SK-N-SH (cell line): ENCODE data around the gene AGBL1. TPM values are rescaled to one million over a fixed set of nuclear protein-coding genes. Genes with fewer than 3 reads are reported as not detected.

Source experiments
- CTCF ChIA-PET: fragments of 300-600, 350-600 bp; formaldehyde crosslinking; extraction: SDS; loops from one replicate; lab custom pipeline; 2021; lab: Yijun Ruan, JAX
- POLR2A ChIA-PET: fragments of 350-600 bp; sonication (Branson Sonifier 250); formaldehyde crosslinking; extraction: SDS; loops from one replicate; lab custom pipeline; 2020; ENCODE audit warnings: antibody characterized with exemption, inconsistent platforms; lab: Yijun Ruan, JAX
- DNase-seq: peaks from one replicate; pipeline ENCODE4 v3.0.0; 2012
- H2AFZ ChIP-seq: fragments of 200-600 bp; sonication (generic); 2 replicates; pipeline ENCODE4 v1.8.1; 2016; ENCODE audit warnings: antibody characterized with exemption, mild to moderate bottlenecking, low read depth
- H3F3A ChIP-seq: fragments of 200-600 bp; sonication (generic); replicated peaks from 2 replicates; pipeline ENCODE3; 2016; ENCODE audit warnings: antibody characterized with exemption, mild to moderate bottlenecking; ENCODE audit not compliant: insufficient read depth
- H3K27ac ChIP-seq, 2 experiments: fragments of 200-500 bp in 1 of 2; fragments of 200-600 bp in 1 of 2; sonication (Bioruptor generic) in 1 of 2; sonication (generic), shearing (Covaris generic) in 1 of 2; 2 replicates each; pipeline versions ENCODE4 v1.5.1 to v1.6.1; 2014 to 2016; ENCODE audit warnings: low read depth in 2 of 2, inconsistent platforms in 1 of 2, low read length in 1 of 2, mild to moderate bottlenecking in 1 of 2, mixed read lengths in 1 of 2
- H3K27me3 ChIP-seq: fragments of 200-600 bp; sonication (generic), shearing (Covaris generic); 2 replicates; pipeline ENCODE4 v1.6.1; 2016; ENCODE audit warnings: mixed run types; ENCODE audit not compliant: insufficient read depth
- H3K36me3 ChIP-seq, 2 experiments: fragments of 200-500 bp in 1 of 2; fragments of 200-600 bp in 1 of 2; sonication (Bioruptor generic) in 1 of 2; sonication (generic) in 1 of 2; replicated peaks in 1 of 2; 2 replicates each; pipeline versions ENCODE3 to v1.5.1; 2014 to 2016; ENCODE audit warnings: low read length in 1 of 2, mild to moderate bottlenecking in 1 of 2; ENCODE audit not compliant: insufficient read depth in 2 of 2, control insufficient read depth in 1 of 2
- H3K4me1 ChIP-seq, 2 experiments: fragments of 200-500 bp in 1 of 2; fragments of 200-600 bp in 1 of 2; sonication (Bioruptor generic) in 1 of 2; sonication (generic), shearing (Covaris generic) in 1 of 2; 2 replicates each; pipeline versions ENCODE4 v1.5.1 to v1.6.1; 2014 to 2016; ENCODE audit warnings: low read depth in 1 of 2, low read length in 1 of 2, mixed run types in 1 of 2; ENCODE audit not compliant: insufficient read depth in 2 of 2, control insufficient read depth in 1 of 2
- H3K4me2 ChIP-seq: fragments of 200-600 bp; sonication (generic), shearing (Covaris generic); 2 replicates; pipeline ENCODE4 v1.6.1; 2017; ENCODE audit warnings: mixed run types
- H3K4me3 ChIP-seq, 2 experiments: fragments of 200-500 bp in 1 of 2; fragments of 200-600 bp in 1 of 2; sonication (Bioruptor generic) in 1 of 2; sonication (generic), shearing (Covaris generic) in 1 of 2; 2 replicates each; pipeline versions ENCODE4 v1.5.1 to v1.8.1; 2014 to 2016; ENCODE audit warnings: low read depth in 2 of 2, inconsistent platforms in 1 of 2, low read length in 1 of 2, mild to moderate bottlenecking in 1 of 2, mixed read lengths in 1 of 2, moderate library complexity in 1 of 2
- H3K79me2 ChIP-seq: fragments of 200-600 bp; sonication (generic); 2 replicates; pipeline ENCODE4 v1.8.1; 2017; ENCODE audit warnings: mild to moderate bottlenecking; ENCODE audit not compliant: insufficient read depth
- H3K9ac ChIP-seq: fragments of 200-600 bp; sonication (generic); 2 replicates; pipeline ENCODE4 v1.6.1; 2017; ENCODE audit warnings: mixed run types
- H3K9me2 ChIP-seq: fragments of 200-600 bp; sonication (generic); 2 replicates; pipeline ENCODE4 v1.6.1; 2017; ENCODE audit warnings: mixed run types
- H3K9me3 ChIP-seq: fragments of 200-600 bp; sonication (generic); 2 replicates; pipeline ENCODE4 v1.6.1; 2017; ENCODE audit warnings: mixed run types, mild to moderate bottlenecking, moderate library complexity
- H4K20me1 ChIP-seq: fragments of 200-600 bp; sonication (generic); 2 replicates; pipeline ENCODE4 v1.6.1; 2017; ENCODE audit warnings: mild to moderate bottlenecking, mixed run types; ENCODE audit not compliant: insufficient read depth
- CHD2 ChIP-seq: fragments of 150-350 bp; IDR thresholded peaks from 2 replicates; pipeline ENCODE4 v1.6.1; 2018; ENCODE audit warnings: low read length; ENCODE audit not compliant: partially characterized antibody
- CTCF ChIP-seq: fragments of 200-600 bp; sonication (generic); IDR thresholded peaks from 2 replicates; pipeline ENCODE4 v1.6.1; 2017; ENCODE audit warnings: antibody characterized with exemption, mild to moderate bottlenecking, moderate library complexity
- ELF1 ChIP-seq: IDR thresholded peaks from 2 replicates; pipeline ENCODE4 v1.4.0; 2012
- EP300 ChIP-seq, 2 experiments: IDR thresholded peaks; 2 replicates each; pipeline versions ENCODE4 v1.4.0 to v1.6.1; 2012; ENCODE audit warnings: borderline replicate concordance in 1 of 2, low read depth in 1 of 2, low read length in 1 of 2
- FOXJ3 ChIP-seq: sonication (generic); formaldehyde crosslinking; IDR thresholded peaks from 2 replicates; pipeline ENCODE4 v1.5.1; 2020; ENCODE audit warnings: mild to moderate bottlenecking, missing genetic modification reagents
- GATA2 ChIP-seq: sonication (generic); formaldehyde crosslinking; IDR thresholded peaks from 2 replicates; pipeline ENCODE4 v1.5.0; 2020; ENCODE audit warnings: mild to moderate bottlenecking, missing genetic modification reagents
- JUND ChIP-seq: IDR thresholded peaks from 2 replicates; pipeline ENCODE4 v1.4.0; 2012
- MAX ChIP-seq: IDR thresholded peaks from 2 replicates; pipeline ENCODE4 v1.4.0; 2012; ENCODE audit warnings: low read depth
- NFIC ChIP-seq: IDR thresholded peaks from 2 replicates; pipeline ENCODE4 v1.4.0; 2012; ENCODE audit warnings: borderline replicate concordance
- RAD21 ChIP-seq: IDR thresholded peaks from 2 replicates; pipeline ENCODE4 v1.6.1; 2012; ENCODE audit warnings: mild to moderate bottlenecking, low read length
- REST ChIP-seq: IDR thresholded peaks from 2 replicates; pipeline ENCODE4 v1.6.1; 2012; ENCODE audit warnings: mild to moderate bottlenecking, low read depth, low read length, moderate library complexity
- RXRA ChIP-seq: IDR thresholded peaks from 2 replicates; pipeline ENCODE4 v1.4.0; 2012; ENCODE audit warnings: low read depth, mild to moderate bottlenecking, borderline replicate concordance
- TEAD4 ChIP-seq: IDR thresholded peaks from 2 replicates; pipeline ENCODE4 v1.4.0; 2012; ENCODE audit warnings: mild to moderate bottlenecking, borderline replicate concordance; ENCODE audit not compliant: insufficient read depth
- WGBS: methylation state at CpG from one replicate; pipeline ENCODE4 v1.1.6; 2017; ENCODE audit warnings: low lambda C conversion rate; 5-methylcytosine and 5-hydroxymethylcytosine counted together
- polyA plus RNA-seq, 3 experiments: library from polyadenylated mRNA; depleted of rRNA; stranded (reverse); fragments of >200 nt; gene quantifications; 2 replicates each; pipeline ENCODE4 v1.2.3, GENCODE V29; 2012
- TF ChIP-seq, protein P1 (sequence below): IDR thresholded peaks from 2 replicates; pipeline ENCODE4 v1.4.0; 2012; ENCODE audit warnings: low read depth, borderline replicate concordance

Gene AGBL1
- polyA plus RNA-seq, 1 of the 3 experiments (the other 2 are of a cell fraction): not detected

DNA sequence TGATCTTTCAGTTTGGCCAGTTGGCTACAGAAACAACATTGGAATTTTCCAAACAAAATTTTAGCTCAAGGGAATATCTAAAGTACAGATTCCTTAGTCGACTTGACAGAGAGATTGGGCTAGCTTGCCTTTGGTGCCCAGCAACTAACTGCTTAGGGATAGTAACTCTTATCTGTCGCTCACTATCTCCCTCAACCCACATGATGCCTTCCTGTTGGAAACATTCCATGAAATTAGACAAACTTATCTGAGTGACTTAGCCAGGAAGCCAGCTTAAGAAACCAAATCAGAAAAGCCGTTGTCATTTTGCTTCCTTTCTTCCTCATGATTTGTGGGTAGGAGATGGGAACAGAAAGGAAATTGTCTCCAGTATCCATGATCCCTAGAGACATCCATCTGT is 791.2 kb downstream of the AGBL1 start (continued):
- no peak for TF ChIP-seq REST
- no peak for TF ChIP-seq TEAD4
- TF ChIP-seq, protein P1, sequence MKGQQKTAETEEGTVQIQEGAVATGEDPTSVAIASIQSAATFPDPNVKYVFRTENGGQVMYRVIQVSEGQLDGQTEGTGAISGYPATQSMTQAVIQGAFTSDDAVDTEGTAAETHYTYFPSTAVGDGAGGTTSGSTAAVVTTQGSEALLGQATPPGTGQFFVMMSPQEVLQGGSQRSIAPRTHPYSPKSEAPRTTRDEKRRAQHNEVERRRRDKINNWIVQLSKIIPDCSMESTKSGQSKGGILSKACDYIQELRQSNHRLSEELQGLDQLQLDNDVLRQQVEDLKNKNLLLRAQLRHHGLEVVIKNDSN: no peak
- no peak for TF ChIP-seq NFIC

DNA sequence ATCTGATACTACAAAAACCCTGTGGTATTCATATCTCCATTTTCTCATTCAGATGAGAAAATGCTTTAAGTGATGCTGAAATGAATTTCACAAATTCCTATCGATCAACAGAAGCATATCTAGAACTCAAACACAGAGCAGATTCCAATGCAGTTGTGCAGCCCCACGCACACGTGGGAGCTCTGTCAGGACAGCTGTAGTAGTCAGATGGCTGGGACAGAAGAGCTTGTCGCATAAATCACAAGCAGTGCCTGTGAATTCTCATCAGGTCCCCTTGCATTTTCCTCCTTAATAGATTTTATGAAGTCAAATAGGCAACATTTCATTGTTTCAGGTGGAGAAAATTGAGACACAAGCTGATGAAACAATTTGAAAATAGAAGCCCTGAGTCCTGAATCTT is 792.3 kb downstream of the AGBL1 start:
- H3K9me3 ChIP-seq: no peaks in the 10 kb centered on the region
- H3K27ac ChIP-seq: no peak overlapping the region
- no peaks in the 10 kb centered on the region for H3K36me3 ChIP-seq
- no peak for DNase-seq
- ChIA-PET POLR2A (no interaction called here), CTCF (no interaction called here)
- H3K9ac ChIP-seq: no peak overlapping the region
- no peaks in the 10 kb centered on the region for H3K27me3 ChIP-seq
- H3K79me2 ChIP-seq: no peaks in the 10 kb centered on the region
- 59% methylated on average over 4 of the region's 4 CpGs for WGBS
- H4K20me1 ChIP-seq: no peaks in the 10 kb centered on the region
- no peak overlapping the region for H2AFZ ChIP-seq
- no peaks in the 10 kb centered on the region for H3F3A ChIP-seq
- H3K4me1 ChIP-seq: 0 out of 4 replicates have a peak, but pooled peaks cover 0 to 6% of the 10 kb centered on the region in 2 experiments
- no peak for TF ChIP-seq ELF1
- TF ChIP-seq EP300 (IDR thresholded peaks at IDR 0.05; ENCODE audit: borderline replicate concordance in 1 of 2, low read depth in 1 of 2, low read length in 1 of 2): no peak
- TF ChIP-seq FOXJ3 (CRISPR knock-in tag): no peak
- no peak for TF ChIP-seq GATA2
- TF ChIP-seq, protein P1: no peak
- TF ChIP-seq RAD21: no peak
- TF ChIP-seq CTCF: no peak
- no peak for TF ChIP-seq MAX
- no peak for TF ChIP-seq JUND
- no peak for TF ChIP-seq RXRA
- no peak for TF ChIP-seq CHD2
- H3K9me2 ChIP-seq: no peaks in the 10 kb centered on the region
- no peak overlapping the region for H3K4me2 ChIP-seq
- H3K4me3 ChIP-seq: no peak overlapping the region
